GM18508 (cell line): ENCODE measurements around the gene PRKCH.

Experiments used
- ATAC-seq: cut with Tn5 transposase; IDR thresholded peaks from one replicate; pipeline ENCODE4 v1.9.1; 2021; ENCODE audit warnings: moderate number of reproducible peaks; ENCODE audit not compliant: insufficient read depth, unreplicated experiment

The PRKCH gene

DNA sequence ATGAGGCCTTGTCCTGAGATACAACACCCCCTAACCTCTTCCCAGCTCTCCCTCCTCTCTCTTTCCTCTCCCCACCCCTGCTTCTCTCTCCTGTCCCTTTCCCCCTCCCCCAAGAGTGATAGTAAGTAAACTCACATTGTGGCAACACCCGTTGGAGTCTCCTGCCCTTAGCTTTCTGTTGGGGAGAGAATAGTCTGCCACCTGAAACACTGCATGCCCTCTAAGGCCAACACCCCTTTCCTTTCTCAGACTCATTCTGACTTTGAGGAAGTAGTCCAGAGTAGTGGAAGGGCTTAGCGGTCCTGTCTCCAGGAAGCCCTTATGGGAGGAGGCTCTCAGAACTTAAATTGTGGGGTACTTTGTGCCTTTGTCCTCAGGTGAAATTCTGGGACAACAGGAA lies 95.2 kb downstream of the PRKCH start:
- no peak for ATAC-seq

GRCh38 chr14:61417141-61417540 lies 95.8 kb downstream of the PRKCH start:
- ATAC-seq = no peak

GRCh38 chr14:61417883-61418455 lies 96.6 kb downstream of the PRKCH start:
- no peak for ATAC-seq

DNA sequence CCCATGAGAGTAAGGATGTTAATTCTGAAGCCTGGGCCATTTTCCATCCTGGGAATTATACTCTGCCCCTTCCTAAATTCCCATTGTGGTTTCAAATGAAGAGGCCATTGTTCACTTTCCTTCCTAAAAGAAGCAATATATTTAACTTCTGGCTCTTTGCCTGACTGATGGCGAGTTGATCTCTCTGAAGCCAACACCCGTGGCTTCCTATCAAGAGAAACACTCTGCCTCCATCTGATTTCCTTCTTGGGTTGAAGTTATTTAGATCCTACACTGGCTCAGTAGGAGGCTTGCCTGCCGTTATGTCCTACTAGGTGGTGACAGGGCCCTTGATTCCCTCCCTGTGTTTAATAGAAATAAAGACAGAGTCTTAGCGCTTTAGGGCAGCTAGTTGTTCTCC lies 97.4 kb downstream of the PRKCH start:
- ATAC-seq = no peak

- no peak for ATAC-seq
Measured at GRCh38 chr14:61419201-61419600, 97.8 kb downstream of the PRKCH start.

DNA sequence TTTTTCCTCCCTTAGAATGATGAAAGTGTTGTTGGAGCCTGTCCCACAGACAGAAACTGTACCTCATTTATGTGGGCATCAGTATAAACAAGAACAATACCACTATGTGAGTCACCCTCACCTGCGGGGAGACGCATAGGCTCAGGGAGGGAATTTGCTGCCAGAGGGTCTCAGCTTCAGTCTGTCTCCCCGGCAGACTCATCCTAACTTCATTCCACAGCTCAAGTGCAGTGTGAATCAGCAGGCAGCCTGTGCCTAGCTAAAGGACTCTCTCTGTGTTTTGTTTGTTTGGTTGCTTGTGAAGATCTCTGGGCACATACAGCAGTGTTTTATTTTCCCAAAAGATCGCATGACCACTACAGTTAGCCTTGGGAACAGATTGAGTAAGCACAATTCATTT lies 98.9 kb downstream of the PRKCH start:
- no peak for ATAC-seq

GRCh38 chr14:61421212-61421923 lies 100.0 kb downstream of the PRKCH start:
- ATAC-seq = no peak

DNA sequence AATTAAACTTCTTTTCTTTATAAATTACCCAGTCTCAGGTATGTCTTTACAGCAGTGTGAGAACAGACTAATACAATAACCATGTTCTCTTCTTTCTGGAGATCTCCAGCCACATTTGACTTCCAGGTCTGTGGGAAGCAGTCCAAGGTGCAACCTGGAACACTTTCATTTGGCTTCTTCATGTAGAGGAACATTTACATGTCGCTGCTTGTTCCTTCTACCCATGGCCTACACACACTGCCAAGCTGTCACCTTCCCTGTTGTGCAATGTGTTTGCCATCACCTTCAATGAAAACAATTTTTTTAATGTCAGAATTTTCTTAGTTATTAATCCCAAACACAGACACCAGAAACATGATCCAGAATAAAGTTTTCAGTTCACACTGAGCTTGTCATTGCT lies 104.7 kb downstream of the PRKCH start:
- ATAC-seq = no peak

DNA sequence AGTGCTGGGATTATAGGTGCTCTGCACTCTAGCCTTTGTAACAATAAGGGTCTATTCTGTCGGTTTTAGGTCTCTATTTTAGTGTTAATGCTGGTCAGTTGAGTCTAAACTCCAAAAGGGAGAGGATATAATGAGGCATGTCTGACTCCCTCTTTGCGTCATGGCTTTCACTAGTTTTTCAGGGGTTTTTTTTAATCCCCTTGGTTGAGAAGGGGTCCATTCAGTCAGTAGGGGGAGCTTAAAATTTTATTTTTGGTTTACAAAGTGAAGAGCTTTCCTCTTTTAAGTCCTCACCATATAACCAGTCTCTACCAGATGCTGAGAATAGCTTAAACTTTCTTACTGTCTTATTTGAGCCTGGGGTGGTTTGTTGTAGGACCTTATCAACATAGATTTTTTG lies 106.9 kb downstream of the PRKCH start:
- ATAC-seq = no peak

DNA sequence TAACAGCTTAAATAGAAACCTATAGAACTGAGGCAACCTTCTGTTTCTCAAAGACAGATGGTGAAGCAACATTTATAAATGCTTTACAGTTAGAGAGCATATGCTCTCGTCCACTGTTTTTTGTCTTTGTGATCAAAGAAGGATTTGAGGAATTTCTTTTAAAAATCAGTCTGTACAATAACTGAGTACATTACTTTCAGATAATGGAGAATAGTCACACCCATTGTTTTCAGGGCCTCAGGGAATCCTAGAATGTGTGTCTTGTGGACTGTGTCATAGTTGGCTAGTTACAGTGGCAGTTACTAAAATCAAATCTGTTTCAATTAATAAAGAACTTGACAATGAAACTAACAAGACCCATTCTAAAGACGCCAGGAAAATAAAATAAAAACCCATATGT lies 107.9 kb downstream of the PRKCH start:
- no peak for ATAC-seq

DNA sequence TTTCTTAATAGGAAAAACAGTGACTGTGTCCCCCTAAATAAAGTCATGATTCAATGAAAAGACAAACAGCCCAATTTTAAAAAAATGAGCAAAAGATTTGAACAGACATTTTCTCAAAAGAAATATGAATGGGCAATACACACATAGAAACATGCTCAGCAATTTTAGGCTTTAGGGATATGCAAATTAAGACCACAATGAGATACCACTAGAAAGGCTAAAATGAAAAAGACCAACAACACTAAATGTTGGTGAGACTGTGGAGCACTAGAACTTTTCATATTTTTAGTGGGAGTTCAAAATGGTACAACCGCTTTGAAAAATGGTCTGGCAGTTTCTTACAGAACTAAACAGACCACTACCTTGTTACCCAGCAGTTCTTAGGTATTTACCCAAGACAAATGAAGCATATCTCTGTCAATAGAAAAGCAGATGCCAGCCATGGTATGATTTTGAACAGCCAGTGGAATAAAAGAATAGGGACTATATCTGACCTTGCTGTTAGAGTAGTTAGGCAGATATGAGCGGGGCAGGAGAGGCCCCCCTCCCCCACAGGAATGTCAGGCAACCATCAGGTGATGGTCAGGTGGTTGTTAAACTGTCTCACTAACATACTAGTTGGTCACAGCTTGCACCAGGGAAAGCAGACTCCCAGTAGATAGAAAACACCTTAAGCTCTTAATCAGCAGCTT lies 108.8 kb downstream of the PRKCH start:
- no peak for ATAC-seq

GRCh38 chr14:61433169-61433568 lies 111.8 kb downstream of the PRKCH start:
- ATAC-seq = no peak

DNA sequence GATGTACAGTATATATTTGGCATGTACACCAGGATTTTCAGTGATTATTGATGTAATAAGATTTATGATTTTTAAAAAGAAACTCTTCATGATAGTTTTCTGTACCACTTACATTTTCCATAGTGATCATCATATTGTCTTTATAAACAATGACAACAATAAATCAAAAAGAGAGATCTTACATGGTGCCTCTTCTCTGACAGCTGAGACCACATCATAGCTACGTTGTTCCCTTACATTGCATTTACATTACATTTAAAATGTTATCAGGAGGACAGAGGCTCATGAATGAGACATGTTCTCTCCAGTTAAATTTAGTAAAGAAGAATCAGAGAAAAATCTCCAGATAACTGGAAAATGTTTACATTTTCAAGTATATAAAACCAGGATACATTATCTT lies 112.4 kb downstream of the PRKCH start:
- ATAC-seq = no peak

DNA sequence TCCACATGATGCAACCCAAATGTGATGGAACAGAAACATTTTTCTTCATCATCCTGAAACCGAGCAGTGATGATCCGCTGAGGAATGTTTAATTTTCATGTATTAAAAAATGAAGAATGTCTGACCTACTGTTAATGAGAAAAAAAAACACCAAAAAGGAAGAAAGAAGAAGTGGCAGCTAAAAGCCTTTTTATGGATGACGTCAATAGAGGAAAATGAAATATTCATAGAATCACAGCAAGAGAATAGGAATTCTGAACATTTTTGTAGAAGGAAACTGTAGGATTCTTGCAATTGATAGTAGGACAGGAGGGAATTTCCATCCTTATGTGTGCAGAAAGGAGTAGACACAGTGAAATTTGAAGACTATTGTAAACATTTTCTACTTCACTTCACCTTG lies 112.9 kb downstream of the PRKCH start:
- ATAC-seq = no peak

DNA sequence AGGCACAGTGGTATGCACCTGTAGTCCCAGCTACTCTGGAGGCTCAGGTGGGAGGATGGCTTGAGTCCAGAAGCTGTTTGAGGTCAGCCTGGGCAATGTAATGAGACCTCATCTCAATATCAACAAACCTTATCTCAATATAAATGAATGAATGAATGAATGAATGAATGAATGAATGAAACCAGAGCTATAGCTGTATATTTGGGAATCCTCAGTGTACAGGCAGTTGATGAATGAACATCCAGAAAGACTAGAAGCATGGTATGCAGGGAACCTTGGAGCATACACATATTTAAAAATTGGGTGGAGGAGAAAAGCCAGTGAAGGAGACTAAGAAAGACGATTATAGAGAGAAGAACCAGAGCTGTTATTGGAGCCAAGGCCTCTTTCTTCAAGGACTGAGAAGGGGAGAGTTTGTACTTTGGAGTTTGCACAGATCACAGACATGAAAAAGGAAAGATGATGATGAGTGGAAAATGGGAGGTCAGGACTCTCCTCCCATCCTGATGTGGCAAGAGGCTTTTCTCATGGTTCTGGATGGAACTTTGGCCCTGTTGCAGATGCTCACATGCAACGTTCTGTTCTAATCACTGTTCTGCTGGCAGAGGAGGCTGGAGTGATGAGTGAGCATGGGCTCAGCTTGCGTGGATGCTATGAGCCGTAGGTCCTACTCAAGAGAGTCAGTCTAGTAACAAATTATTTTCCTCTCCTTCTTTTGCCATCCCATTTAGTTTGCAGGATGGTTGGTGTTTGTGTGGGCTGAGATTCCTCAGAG lies 114.4 kb downstream of the PRKCH start:
- no peak for ATAC-seq

- ATAC-seq = no peak
Measured at GRCh38 chr14:61437381-61437780, 116.0 kb downstream of the PRKCH start.

DNA sequence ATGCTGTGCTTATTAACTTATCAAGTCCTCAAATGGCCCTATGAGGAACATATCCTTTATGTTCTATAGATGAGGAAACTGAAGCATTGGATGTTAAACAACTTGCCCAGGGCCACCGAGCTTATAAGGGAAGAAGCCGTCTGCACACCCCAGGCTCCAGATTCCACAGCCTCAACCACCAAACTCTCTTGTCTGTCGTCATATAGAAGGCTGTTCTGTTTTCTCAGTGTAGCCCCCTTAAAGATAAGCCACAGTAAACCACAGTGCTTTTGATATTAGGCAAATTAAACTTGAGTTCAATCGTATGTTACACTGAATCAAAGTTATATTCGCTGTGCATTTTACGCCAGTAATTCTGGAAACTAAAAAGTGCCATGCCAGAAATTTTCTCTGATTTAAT lies 116.7 kb downstream of the PRKCH start:
- no peak for ATAC-seq

- no peak for ATAC-seq
Measured at GRCh38 chr14:61438497-61438859, 117.1 kb downstream of the PRKCH start.

GRCh38 chr14:61438860-61439765 lies 117.7 kb downstream of the PRKCH start:
- ATAC-seq = no peak

GRCh38 chr14:61439779-61440418 lies 118.5 kb downstream of the PRKCH start:
- ATAC-seq = no peak
